Measurements from ENCODE around the gene ZNF236. TPM values are rescaled to one million over a fixed set of nuclear protein-coding genes. Genes with fewer than 3 reads are reported as not detected.
"Not testable (repeated sequence)": the region's sequence is repeated elsewhere in the genome, so short reads cannot be mapped to it uniquely, and the experiment has no call there.

ZNF236 gene
- total RNA-seq, 1 donor from 2014 or later = 14.5 TPM

- no peak for DNase-seq (ENCODE audit: low read depth)
Measured at GRCh38 chr18:76988031-76988826, 165.9 kb downstream of the ZNF236 start.

GRCh38 chr18:76988827-76989646 is 166.7 kb downstream of the ZNF236 start:
- no peak for DNase-seq (ENCODE audit: low read depth)

GRCh38 chr18:76989647-76990190 is 167.4 kb downstream of the ZNF236 start:
- DNase-seq (ENCODE audit: low read depth) = no peak

GRCh38 chr18:76990343-76991020 is 168.1 kb downstream of the ZNF236 start:
- DNase-seq (ENCODE audit: low read depth) = not testable (repeated sequence)

GRCh38 chr18:76991021-76991688 is 168.8 kb downstream of the ZNF236 start:
- no peak for DNase-seq (ENCODE audit: low read depth)

- DNase-seq (ENCODE audit: low read depth) = no peak
Measured at GRCh38 chr18:76992226-76993084, 170.1 kb downstream of the ZNF236 start.

GRCh38 chr18:76993085-76993382 is 170.7 kb downstream of the ZNF236 start:
- no peak for DNase-seq (ENCODE audit: low read depth)

- no peak for DNase-seq (ENCODE audit: low read depth)
Measured at GRCh38 chr18:76993573-76993972, 171.2 kb downstream of the ZNF236 start.

- DNase-seq (ENCODE audit: low read depth) = peak; percentile 75
Measured at GRCh38 chr18:76994086-76994654, 171.8 kb downstream of the ZNF236 start.

GRCh38 chr18:76995896-76996295 is 173.5 kb downstream of the ZNF236 start:
- no peak for DNase-seq (ENCODE audit: low read depth)

GRCh38 chr18:76996429-76996828 is 174.1 kb downstream of the ZNF236 start:
- DNase-seq (ENCODE audit: low read depth) = no peak

GRCh38 chr18:76997951-76998808 is 175.8 kb downstream of the ZNF236 start:
- no peak for DNase-seq (ENCODE audit: low read depth)

GRCh38 chr18:76999077-76999476 is 176.7 kb downstream of the ZNF236 start:
- no peak for DNase-seq (ENCODE audit: low read depth)

GRCh38 chr18:77000527-77000926 is 178.2 kb downstream of the ZNF236 start:
- peak; percentile 21 for DNase-seq (ENCODE audit: low read depth)

GRCh38 chr18:77001041-77001440 is 178.7 kb downstream of the ZNF236 start:
- DNase-seq (ENCODE audit: low read depth) = no peak

GRCh38 chr18:77001979-77002378 is 179.6 kb downstream of the ZNF236 start:
- no peak for DNase-seq (ENCODE audit: low read depth)

GRCh38 chr18:77002496-77002895 is 180.1 kb downstream of the ZNF236 start:
- no peak for DNase-seq (ENCODE audit: low read depth)

- DNase-seq (ENCODE audit: low read depth) = no peak
Measured at GRCh38 chr18:77003316-77003715, 181.0 kb downstream of the ZNF236 start.

Data from renal cortical epithelial cell (primary cell).